ENCODE data around the gene BMERB1.

The BMERB1 gene

DNA sequence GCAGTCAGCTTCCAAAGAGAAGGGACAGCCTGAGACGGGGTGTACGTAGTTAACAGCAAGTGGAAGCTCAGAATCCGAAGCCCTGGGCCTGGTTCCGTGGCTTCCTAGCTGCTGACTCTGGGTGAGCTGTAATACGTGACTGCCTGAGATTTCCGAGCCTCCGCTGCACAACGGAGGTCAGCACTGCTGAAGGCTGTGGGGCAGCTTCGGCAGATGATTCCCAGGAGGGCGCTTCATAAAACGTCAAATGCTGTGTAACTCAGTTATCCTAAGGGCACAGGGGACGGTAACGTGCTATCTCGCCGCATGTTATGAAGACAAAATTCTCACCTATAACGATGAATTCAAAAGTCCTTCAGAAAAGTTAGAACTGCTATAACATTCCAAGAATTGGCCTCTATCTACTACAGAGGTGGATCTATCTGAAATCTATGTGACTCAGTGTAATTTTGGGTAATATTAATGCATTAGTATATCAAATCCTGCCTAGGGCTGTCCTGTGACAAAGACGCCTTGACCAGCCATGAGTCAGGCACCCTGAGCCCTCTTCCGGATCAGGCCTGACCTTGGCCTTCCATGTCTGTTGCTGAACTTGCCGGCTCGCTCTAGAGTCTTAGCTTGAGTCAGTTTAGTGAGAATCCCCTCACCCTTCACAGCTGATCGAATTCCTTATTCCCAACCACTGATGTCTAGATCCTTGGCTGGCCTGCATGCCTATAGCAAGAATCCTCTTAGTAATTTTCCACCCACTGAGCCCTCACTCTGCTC lies 165.1 kb downstream of the BMERB1 start:
- no peak overlapping the region for H3K4me3 ChIP-seq (ENCODE audit: low read depth, low read length)
- no peak for DNase-seq (ENCODE audit: low read depth)
- TF ChIP-seq, protein P1, sequence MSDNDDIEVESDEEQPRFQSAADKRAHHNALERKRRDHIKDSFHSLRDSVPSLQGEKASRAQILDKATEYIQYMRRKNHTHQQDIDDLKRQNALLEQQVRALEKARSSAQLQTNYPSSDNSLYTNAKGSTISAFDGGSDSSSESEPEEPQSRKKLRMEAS (IDR thresholded peaks at IDR 0.05; ENCODE audit: low read depth, low read length), result no peak
- TF ChIP-seq MYC (IDR thresholded peaks at IDR 0.05; ENCODE audit: low read depth, low read length), result no peak
- no peak for TF ChIP-seq POLR2A (IDR thresholded peaks at IDR 0.05; ENCODE audit: extremely low read depth, insufficient read length)
- no peak for TF ChIP-seq CTCF (IDR thresholded peaks at IDR 0.05; ENCODE audit: low read depth, low read length)

DNA sequence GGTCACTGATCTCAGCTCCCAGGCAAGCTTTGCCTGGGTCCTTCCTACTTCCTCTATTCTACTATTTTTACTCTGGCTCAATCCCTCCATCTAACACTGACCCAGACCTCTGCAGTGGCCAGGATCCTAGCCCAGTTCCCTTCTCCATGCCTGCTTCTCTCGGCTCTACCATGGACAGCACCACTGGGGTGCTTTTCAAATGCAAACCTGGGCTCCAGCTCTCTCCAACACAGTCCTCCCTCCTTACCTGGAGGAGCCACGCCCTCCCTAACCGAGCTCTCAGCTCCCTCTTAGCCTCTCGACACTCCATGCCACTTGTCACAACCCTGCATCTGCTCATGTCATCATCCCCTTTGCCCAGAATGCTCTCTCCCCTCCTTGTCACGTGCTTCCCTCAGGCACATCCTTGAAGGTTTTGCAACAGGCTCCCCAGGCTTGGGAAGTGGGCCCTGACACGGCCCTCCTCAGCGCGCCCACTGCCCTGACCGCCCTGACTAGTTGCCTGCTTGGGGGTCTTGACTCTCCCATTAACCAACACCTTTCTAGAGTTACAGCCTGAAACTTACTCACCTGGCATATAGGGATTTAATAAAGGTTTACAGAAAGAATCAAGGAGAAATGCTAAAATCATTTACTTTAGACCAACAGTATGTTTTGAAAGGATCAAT lies 167.0 kb downstream of the BMERB1 start:
- H3K4me3 ChIP-seq (ENCODE audit: low read depth, low read length), result no peak overlapping the region
- TF ChIP-seq MYC (IDR thresholded peaks at IDR 0.05; ENCODE audit: low read depth, low read length) (no peak), CTCF (IDR thresholded peaks at IDR 0.05; ENCODE audit: low read depth, low read length) (no peak), POLR2A (IDR thresholded peaks at IDR 0.05; ENCODE audit: extremely low read depth, insufficient read length) (no peak)
- TF ChIP-seq, protein P1 (IDR thresholded peaks at IDR 0.05; ENCODE audit: low read depth, low read length), result no peak
- no peak for DNase-seq (ENCODE audit: low read depth)

GRCh38 chr16:15602285-15603044 lies 168.1 kb downstream of the BMERB1 start:
- no peak overlapping the region for H3K4me3 ChIP-seq (ENCODE audit: low read depth, low read length)
- no peak for TF ChIP-seq MYC (IDR thresholded peaks at IDR 0.05; ENCODE audit: low read depth, low read length)
- DNase-seq (ENCODE audit: low read depth), result no peak

GRCh38 chr16:15604460-15605440 lies 170.4 kb downstream of the BMERB1 start:
- TF ChIP-seq POLR2A (IDR thresholded peaks at IDR 0.05; ENCODE audit: extremely low read depth, insufficient read length) (no peak), MYC (IDR thresholded peaks at IDR 0.05; ENCODE audit: low read depth, low read length) (no peak)
- TF ChIP-seq, protein P1 (IDR thresholded peaks at IDR 0.05; ENCODE audit: low read depth, low read length), result no peak
- H3K4me3 ChIP-seq (ENCODE audit: low read depth, low read length), result no peak overlapping the region
- DNase-seq (ENCODE audit: low read depth), result no peak

- H3K4me3 ChIP-seq (ENCODE audit: low read depth, low read length), result no peak overlapping the region
- TF ChIP-seq POLR2A (IDR thresholded peaks at IDR 0.05; ENCODE audit: extremely low read depth, insufficient read length), result no peak
- TF ChIP-seq CTCF (IDR thresholded peaks at IDR 0.05; ENCODE audit: low read depth, low read length), result no peak
- TF ChIP-seq MYC (IDR thresholded peaks at IDR 0.05; ENCODE audit: low read depth, low read length), result no peak
- TF ChIP-seq, protein P1 (IDR thresholded peaks at IDR 0.05; ENCODE audit: low read depth, low read length), result no peak
- DNase-seq (ENCODE audit: low read depth), result no peak
Observed at GRCh38 chr16:15605839-15606517, 171.6 kb downstream of the BMERB1 start.

All from NB4 (cell line).